Esophagus muscularis mucosa (tissue), 4 donors: ENCODE results near the gene CH25H. TPM values are rescaled to one million over a fixed set of nuclear protein-coding genes. Genes with fewer than 3 reads are reported as not detected.
"Not testable (repeated sequence)": the region's sequence is repeated elsewhere in the genome, so short reads cannot be mapped to it uniquely, and the experiment has no call there.

ENCODE experiments used
- DNase-seq: peaks from one replicate; pipeline ENCODE4 v3.0.0-alpha.2; 2017; ENCODE audit errors: extremely low spot score
- H3K27ac ChIP-seq, 4 donors: fragments of 200-600 bp; sonication (generic); replicated peaks in 1 of 4; 1 replicate in 3 of 4; 2 replicates in 1 of 4; pipeline ENCODE4 v1.5.1; 2016 to 2019; ENCODE audit warnings: mild to moderate bottlenecking in 1 of 4
- H3K27me3 ChIP-seq, 4 donors: fragments of 200-600 bp; sonication (generic); one replicate each; pipeline versions ENCODE4 v1.5.1 to v1.6.0; 2016 to 2019
- H3K36me3 ChIP-seq, 4 donors: fragments of 200-600 bp; sonication (generic); one replicate each; pipeline ENCODE4 v1.5.1; 2016 to 2019
- H3K4me1 ChIP-seq, 4 donors: fragments of 200-600 bp; sonication (generic); one replicate each; pipeline ENCODE4 v1.5.1; 2016 to 2019
- H3K4me3 ChIP-seq, 4 donors: fragments of 200-600 bp; sonication (generic); 1 replicate in 2 of 4; 2 replicates in 2 of 4; pipeline ENCODE4 v1.5.1; 2016 to 2019; ENCODE audit warnings: mild to moderate bottlenecking in 4 of 4, moderate library complexity in 1 of 4
- H3K9me3 ChIP-seq, 4 donors: fragments of 200-600 bp; sonication (generic); 1 replicate in 3 of 4; 2 replicates in 1 of 4; pipeline ENCODE4 v1.5.1; 2016 to 2019
- EP300 ChIP-seq: sonication (generic); formaldehyde crosslinking; IDR thresholded peaks from one replicate; pipeline ENCODE4 v1.6.1; 2017; ENCODE audit warnings: antibody characterized with exemption
- POLR2A ChIP-seq: fragments of 450-650 bp; IDR thresholded peaks from one replicate; pipeline ENCODE4 v1.6.1; 2017; ENCODE audit warnings: antibody characterized with exemption, moderate library complexity, mild to moderate bottlenecking, low read depth
- POLR2AphosphoS5 ChIP-seq, 2 donors: sonication (generic); formaldehyde crosslinking; IDR thresholded peaks; one replicate each; pipeline ENCODE4 v1.6.1; 2017; ENCODE audit warnings: antibody characterized with exemption in 2 of 2
- WGBS: methylation state at CpG from one replicate; pipeline ENCODE4 v1.1.5; 2018; 5-methylcytosine and 5-hydroxymethylcytosine counted together
- intact Hi-C: fragments of 100-400 bp; cut with DNase I; formaldehyde crosslinking; loops from one replicate; pipeline ENCODE4 v1.15.1; 2023
- total RNA-seq, 4 donors: library from RNA; depleted of rRNA; stranded (reverse); fragments of >200 nt; gene quantifications; one replicate each; pipeline versions ENCODE4 v1.1.0 to v1.2.1, GENCODE V29; 2016
- TF ChIP-seq, protein P1 (sequence below), 3 experiments: fragments of 200-600 bp in 2 of 3; fragments of 450-650 bp in 1 of 3; sonication (generic) in 2 of 3; IDR thresholded peaks; one replicate each; pipeline ENCODE4 v1.5.1; 2017 to 2019; ENCODE audit warnings: antibody characterized with exemption in 3 of 3, mild to moderate bottlenecking in 2 of 3, moderate library complexity in 1 of 3

Gene CH25H
- total RNA-seq, 4 donors from 2014 or later, result 2.1 to 83.3 (median 2.4) TPM

DNA sequence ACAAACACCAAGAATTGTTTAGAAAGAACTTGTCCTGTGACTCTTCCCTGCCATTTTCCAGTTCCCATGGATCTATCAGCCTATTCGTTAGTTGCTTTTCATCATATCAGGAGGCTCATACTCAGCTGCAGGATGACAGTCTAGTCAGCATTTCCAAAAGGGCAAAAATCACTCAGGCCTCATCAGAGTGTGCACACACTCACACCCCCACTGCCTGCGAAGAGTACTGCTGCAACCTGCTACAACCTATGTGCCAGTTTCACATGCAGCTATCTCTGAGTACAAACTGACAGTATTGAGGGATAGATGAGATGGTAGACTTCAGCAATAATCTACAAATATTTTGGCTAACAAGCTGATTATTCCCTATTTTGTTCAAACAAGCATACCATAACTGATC lies 24.2 kb downstream of the CH25H start:
- Histone ChIP-seq H3K27me3 (no peaks in the 10 kb centered on the region), H3K27ac (no peak overlapping the region), H3K4me1 (peaks cover 0 to 12% (median 10%) of the 10 kb centered on the region in 4 donors), H3K36me3 (no peaks in the 10 kb centered on the region), H3K9me3 (peaks cover 0 to 12% (median 2%) of the 10 kb centered on the region in 4 donors), H3K4me3 (no peak overlapping the region)
- no peak for DNase-seq
- intact Hi-C loops, result no loop called here
- 89% methylated on average over 2 of the region's 2 CpGs for WGBS
- TF ChIP-seq EP300, result no peak
- TF ChIP-seq, protein P1, sequence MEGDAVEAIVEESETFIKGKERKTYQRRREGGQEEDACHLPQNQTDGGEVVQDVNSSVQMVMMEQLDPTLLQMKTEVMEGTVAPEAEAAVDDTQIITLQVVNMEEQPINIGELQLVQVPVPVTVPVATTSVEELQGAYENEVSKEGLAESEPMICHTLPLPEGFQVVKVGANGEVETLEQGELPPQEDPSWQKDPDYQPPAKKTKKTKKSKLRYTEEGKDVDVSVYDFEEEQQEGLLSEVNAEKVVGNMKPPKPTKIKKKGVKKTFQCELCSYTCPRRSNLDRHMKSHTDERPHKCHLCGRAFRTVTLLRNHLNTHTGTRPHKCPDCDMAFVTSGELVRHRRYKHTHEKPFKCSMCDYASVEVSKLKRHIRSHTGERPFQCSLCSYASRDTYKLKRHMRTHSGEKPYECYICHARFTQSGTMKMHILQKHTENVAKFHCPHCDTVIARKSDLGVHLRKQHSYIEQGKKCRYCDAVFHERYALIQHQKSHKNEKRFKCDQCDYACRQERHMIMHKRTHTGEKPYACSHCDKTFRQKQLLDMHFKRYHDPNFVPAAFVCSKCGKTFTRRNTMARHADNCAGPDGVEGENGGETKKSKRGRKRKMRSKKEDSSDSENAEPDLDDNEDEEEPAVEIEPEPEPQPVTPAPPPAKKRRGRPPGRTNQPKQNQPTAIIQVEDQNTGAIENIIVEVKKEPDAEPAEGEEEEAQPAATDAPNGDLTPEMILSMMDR (IDR thresholded peaks at IDR 0.05), result no peak
- TF ChIP-seq POLR2AphosphoS5 (IDR thresholded peaks at IDR 0.05), result no peak
- no peak for TF ChIP-seq POLR2A

DNA sequence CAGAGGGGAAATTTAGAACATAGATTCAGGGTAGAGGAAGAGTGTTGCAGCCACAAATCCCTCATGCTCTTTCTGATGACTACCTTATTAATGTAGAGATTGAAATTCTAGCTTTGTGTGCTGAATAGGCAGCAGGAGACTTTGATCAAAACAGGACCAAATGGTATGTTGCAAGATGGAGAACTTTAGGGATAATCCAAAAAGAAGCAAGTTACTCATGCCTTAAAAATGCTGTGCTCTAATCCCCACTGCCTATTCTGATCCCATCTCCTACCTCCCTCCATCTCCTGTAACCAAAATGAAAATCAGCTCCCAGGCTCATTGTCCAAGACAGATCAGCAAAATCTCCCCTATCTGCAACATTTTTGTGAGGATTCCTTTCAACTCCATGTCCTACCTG lies 31.3 kb downstream of the CH25H start:
- no peaks in the 10 kb centered on the region for H3K36me3 ChIP-seq
- no peaks in the 10 kb centered on the region for H3K27me3 ChIP-seq
- TF ChIP-seq POLR2AphosphoS5 (IDR thresholded peaks at IDR 0.05), result no peak
- no peak for TF ChIP-seq EP300
- no peak for TF ChIP-seq POLR2A
- TF ChIP-seq, protein P1 (IDR thresholded peaks at IDR 0.05), result no peak
- DNase-seq, result no peak
- intact Hi-C loops, result no loop called here
- H3K27ac ChIP-seq, result no peak overlapping the region
- H3K4me3 ChIP-seq, result no peak overlapping the region
- H3K4me1 ChIP-seq, result no peaks in the 10 kb centered on the region
- peaks cover 0 to 10% (median 1%) of the 10 kb centered on the region in 4 donors for H3K9me3 ChIP-seq

DNA sequence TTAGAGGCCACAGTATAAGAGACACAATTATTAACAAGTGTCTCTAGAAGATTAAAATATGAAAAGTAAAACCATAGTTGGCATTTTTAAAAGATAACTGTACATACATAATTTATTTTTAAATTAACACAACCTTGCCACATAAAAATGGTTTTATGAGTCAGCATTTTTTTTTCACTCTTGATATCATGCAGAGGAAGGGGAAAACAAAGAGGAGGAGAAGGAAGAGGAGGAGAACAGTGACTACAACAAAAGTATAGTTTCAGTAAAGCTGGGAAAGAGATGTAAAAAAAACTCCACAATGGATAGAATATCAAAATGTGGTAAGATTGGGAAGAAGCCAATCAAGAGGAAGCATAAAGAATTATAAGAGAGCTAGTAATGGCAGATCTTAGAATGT lies 34.0 kb downstream of the CH25H start:
- intact Hi-C loops, result no loop called here

DNA sequence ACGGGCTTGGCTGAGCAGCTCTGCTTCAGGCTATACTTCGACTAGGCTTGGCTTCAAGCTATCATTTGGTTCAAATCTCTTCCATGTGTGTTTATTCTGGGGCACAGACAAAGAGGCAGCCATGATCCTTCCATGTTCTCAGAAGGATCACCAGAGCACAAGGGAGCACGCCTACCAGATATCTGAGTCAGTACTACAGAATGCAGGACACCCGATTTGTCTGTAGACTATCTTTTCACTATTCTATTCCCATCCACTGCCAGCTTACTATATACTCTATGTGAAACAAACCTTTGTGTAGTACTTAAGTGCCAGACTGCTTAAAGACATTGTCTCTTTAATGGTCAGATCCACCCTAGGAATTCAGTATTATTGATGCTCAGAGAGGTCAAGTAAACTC lies 35.1 kb downstream of the CH25H start:
- intact Hi-C loops, result no loop called here
- TF ChIP-seq POLR2AphosphoS5 (IDR thresholded peaks at IDR 0.05) (no peak), POLR2A (no peak), EP300 (no peak)
- TF ChIP-seq, protein P1 (IDR thresholded peaks at IDR 0.05), result no peak
- Histone ChIP-seq H3K27ac (no peak overlapping the region), H3K36me3 (no peaks in the 10 kb centered on the region), H3K27me3 (no peaks in the 10 kb centered on the region), H3K4me1 (no peaks in the 10 kb centered on the region), H3K4me3 (no peak overlapping the region), H3K9me3 (no peaks in the 10 kb centered on the region)
- DNase-seq, result no peak
- 74% methylated on average over 4 of the region's 4 CpGs for WGBS

More for the DNA sequence above, 34.0 kb downstream of the CH25H start:
- no peak for TF ChIP-seq EP300
- TF ChIP-seq, protein P1 (IDR thresholded peaks at IDR 0.05), result no peak
- Histone ChIP-seq H3K27me3 (no peaks in the 10 kb centered on the region), H3K36me3 (no peaks in the 10 kb centered on the region), H3K4me1 (no peaks in the 10 kb centered on the region), H3K27ac (no peak overlapping the region), H3K4me3 (no peak overlapping the region), H3K9me3 (no peaks in the 10 kb centered on the region)
- DNase-seq, result no peak

DNA sequence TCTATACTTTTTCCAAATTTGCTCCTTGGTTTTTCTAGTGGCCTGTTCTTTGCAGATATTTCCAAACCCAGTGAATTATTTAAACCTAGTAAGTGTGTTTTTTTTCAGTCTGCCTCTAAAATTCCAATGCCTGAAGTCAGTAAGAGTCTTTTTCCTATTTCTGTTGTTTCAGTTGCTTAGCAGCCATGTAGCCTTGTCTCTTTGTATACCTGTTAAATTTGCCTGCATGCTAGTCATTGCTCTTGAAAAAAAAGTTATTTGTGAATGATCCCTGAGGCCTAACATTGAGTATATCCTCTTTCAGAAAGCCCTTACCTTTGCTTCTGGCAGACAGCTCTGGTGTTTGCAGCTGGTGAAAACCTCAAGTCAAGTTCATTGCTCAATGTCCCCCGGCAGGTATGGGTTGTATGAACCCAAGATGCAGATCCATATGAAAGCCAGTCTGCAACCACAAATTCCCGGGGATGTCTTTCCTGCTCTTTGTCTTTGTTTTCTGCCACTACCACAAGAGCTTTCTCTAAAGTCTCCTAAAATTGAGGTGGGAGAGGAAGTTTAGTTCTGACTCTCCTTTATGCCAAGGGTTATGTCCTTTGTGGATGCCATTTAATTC lies 35.7 kb downstream of the CH25H start:
- Histone ChIP-seq H3K36me3 (no peaks in the 10 kb centered on the region), H3K4me3 (no peak overlapping the region), H3K9me3 (no peaks in the 10 kb centered on the region), H3K4me1 (no peaks in the 10 kb centered on the region), H3K27ac (no peak overlapping the region), H3K27me3 (no peaks in the 10 kb centered on the region)
- no peak for DNase-seq
- TF ChIP-seq EP300 (no peak), POLR2A (no peak), POLR2AphosphoS5 (IDR thresholded peaks at IDR 0.05) (no peak)
- TF ChIP-seq, protein P1 (IDR thresholded peaks at IDR 0.05), result no peak
- intact Hi-C loops, result no loop called here
- WGBS, result 75% methylated on average over 2 of the region's 2 CpGs

DNA sequence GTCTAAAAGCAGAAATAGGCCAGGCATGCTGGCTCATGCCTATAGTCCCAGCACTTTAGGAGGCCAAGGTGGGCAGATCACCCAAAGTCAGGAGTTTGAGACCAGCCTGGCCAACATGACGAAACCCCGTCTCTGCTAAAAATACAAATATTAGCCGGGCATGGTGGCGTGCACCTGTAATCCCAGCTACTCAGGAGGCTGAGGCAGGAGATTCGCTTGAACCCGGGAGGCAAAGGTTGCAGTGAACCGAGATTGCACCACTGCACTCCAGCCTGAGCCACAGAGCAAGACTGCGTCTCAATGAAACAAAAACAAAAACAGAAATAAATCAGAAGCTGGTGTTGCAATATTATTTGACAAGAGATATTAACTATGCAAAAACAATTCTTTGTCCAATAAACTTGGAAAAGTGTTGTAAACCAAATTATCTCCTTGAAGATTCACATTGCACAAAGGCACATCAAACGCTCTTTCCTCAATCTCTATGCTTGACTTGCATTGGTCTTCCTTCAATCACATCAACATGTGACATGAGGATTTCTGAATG lies 38.7 kb downstream of the CH25H start:
- H3K36me3 ChIP-seq, H3K4me3 ChIP-seq, H3K9me3 ChIP-seq, DNase-seq, H3K27me3 ChIP-seq, H3K27ac ChIP-seq, H3K4me1 ChIP-seq, intact Hi-C loops: not testable (repeated sequence)
- 77% methylated on average over 9 of the region's 9 CpGs for WGBS
